Muscle layer of colon (tissue), 2 donors: ENCODE measurements around the gene AHDC1.
A peak's percentile ranks its signal among the peaks of the same experiment; 100 is the strongest.
"Not testable (repeated sequence)": the region's sequence is repeated elsewhere in the genome, so short reads cannot be mapped to it uniquely, and the experiment has no call there.

Source experiments
- H3K27ac ChIP-seq: one replicate; pipeline ENCODE4 v1.7.0; 2013; ENCODE audit warnings: low read depth, mild to moderate bottlenecking, low read length, moderate library complexity
- H3K27me3 ChIP-seq, 2 donors: one replicate each; pipeline ENCODE4 v1.7.0; 2013; ENCODE audit warnings: low read length in 2 of 2, mild to moderate bottlenecking in 2 of 2; ENCODE audit not compliant: insufficient read depth in 2 of 2, control insufficient read depth in 1 of 2
- H3K36me3 ChIP-seq: one replicate; pipeline ENCODE4 v1.7.0; 2013; ENCODE audit warnings: mild to moderate bottlenecking, low read length; ENCODE audit not compliant: insufficient read depth
- H3K4me1 ChIP-seq: one replicate; pipeline ENCODE4 v1.7.0; 2013; ENCODE audit warnings: mild to moderate bottlenecking, low read length; ENCODE audit not compliant: insufficient read depth
- H3K4me3 ChIP-seq, 2 donors: one replicate each; pipeline ENCODE4 v1.7.0; 2013; ENCODE audit warnings: low read length in 2 of 2, low read depth in 1 of 2, mild to moderate bottlenecking in 1 of 2, moderate library complexity in 1 of 2
- H3K9ac ChIP-seq: one replicate; pipeline ENCODE4 v1.7.0; 2013; ENCODE audit warnings: low read length
- H3K9me3 ChIP-seq: one replicate; pipeline ENCODE4 v1.7.0; 2013; ENCODE audit warnings: mild to moderate bottlenecking, low read length
- donor health status: abdominal sarcoma.
- donor health status: Adenocarcinoma of cecum.

Gene AHDC1

DNA sequence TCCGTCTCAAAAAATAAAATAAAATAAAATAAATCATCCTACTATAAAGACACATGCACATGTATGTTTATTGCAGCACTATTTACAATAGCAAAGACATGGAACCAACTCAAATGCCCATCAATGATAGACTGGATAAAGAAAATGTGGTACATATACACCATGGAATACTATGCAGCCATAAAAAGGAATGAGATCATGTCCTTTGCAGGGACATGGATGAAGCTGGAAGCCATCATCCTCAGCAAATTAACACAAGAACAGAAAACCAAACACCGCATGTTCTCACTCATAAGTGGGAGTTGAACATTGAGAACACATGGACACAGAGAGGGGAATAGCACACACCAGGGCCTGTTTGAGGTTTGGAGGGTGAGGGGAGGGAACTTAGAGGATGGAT, 102.8 kb downstream of the AHDC1 start:
- H3K9ac ChIP-seq, H3K27me3 ChIP-seq, H3K9me3 ChIP-seq, H3K4me3 ChIP-seq, H3K27ac ChIP-seq, H3K36me3 ChIP-seq: not testable (repeated sequence)
- H3K4me1 ChIP-seq: peaks cover 27% of the 10 kb centered on the region

DNA sequence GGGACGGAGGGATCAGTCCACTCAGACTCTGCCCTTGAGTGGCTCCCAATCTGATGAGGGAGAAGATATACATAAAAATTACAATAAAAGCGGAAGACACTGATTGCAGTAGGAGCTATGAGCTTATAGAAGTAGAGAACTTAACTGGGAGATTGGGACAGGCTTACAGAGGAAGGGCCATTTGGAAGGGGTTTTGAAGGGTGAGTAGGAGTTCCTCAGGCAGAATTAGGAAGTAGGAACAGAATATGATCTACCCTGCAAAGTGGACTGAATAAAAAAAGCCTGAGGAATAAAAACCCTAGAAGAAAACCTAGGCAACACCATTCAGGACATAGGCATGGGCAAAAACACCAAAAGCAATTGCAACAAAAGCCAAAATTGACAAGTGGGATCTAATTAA, 104.8 kb downstream of the AHDC1 start:
- no peak overlapping the region for H3K4me3 ChIP-seq
- H3K27ac ChIP-seq: no peak overlapping the region
- no peaks in the 10 kb centered on the region for H3K27me3 ChIP-seq
- H3K9ac ChIP-seq: no peak overlapping the region
- H3K4me1 ChIP-seq: peaks cover 14% of the 10 kb centered on the region
- no peaks in the 10 kb centered on the region for H3K9me3 ChIP-seq
- H3K36me3 ChIP-seq: no peaks in the 10 kb centered on the region

DNA sequence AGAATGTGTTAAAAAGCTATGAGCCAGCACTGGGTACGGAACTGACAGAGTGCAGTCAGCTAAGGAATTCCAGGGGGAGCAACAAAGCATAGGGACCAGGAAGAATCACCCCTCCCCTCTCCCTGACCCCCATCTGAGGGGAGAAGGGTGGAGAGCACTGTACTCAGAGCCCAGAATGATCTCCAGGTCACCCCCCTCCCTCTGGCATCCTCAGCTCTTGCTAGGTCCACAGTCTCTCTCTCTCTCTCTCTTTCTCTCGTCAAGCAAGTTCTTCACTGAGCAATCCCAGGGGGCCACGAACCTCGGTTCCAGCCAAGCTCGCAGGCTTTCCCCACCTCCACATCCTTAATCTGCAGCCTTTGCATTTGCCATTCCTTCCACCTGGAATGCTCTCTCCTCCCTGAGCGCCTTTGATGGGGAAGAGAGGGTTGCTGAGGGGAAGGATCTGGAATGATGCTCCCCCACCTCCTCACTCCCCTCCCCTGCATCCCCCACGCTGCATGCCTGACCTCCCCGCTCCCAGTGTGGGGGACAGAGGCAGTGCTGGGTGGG, 107.3 kb downstream of the AHDC1 start:
- H3K27me3 ChIP-seq: no peaks in the 10 kb centered on the region
- H3K4me1 ChIP-seq: peaks cover 17% of the 10 kb centered on the region
- H3K36me3 ChIP-seq: no peaks in the 10 kb centered on the region
- peak overlapping the region in 1 of 2 donors; percentile 26 for H3K4me3 ChIP-seq
- no peak overlapping the region for H3K27ac ChIP-seq
- H3K9ac ChIP-seq: no peak overlapping the region
- no peaks in the 10 kb centered on the region for H3K9me3 ChIP-seq

DNA sequence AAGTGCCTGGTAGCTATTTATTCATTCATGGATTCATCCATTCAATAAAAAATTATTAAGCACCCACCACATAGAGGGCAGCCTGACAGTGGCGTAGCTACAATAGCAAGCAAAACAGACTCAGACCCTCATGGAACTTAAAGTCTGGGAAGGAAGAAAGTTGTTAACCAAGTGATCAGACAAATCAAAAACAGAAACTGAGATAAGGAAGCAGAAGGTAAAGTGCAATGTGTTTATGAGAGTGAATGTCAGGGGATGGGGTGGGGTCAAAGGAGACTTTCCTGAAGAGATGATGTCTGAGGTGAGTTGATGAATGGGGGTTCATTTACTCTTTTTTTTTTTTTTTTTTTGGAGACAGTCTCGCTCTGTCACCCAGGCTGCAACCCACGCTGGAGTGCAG, 111.1 kb downstream of the AHDC1 start:
- no peaks in the 10 kb centered on the region for H3K9me3 ChIP-seq
- no peak overlapping the region for H3K4me3 ChIP-seq
- H3K9ac ChIP-seq: no peak overlapping the region
- no peaks in the 10 kb centered on the region for H3K36me3 ChIP-seq
- H3K27me3 ChIP-seq: no peaks in the 10 kb centered on the region
- peak overlapping the region; percentile 87 for H3K27ac ChIP-seq
- peaks cover 39% of the 10 kb centered on the region for H3K4me1 ChIP-seq

DNA sequence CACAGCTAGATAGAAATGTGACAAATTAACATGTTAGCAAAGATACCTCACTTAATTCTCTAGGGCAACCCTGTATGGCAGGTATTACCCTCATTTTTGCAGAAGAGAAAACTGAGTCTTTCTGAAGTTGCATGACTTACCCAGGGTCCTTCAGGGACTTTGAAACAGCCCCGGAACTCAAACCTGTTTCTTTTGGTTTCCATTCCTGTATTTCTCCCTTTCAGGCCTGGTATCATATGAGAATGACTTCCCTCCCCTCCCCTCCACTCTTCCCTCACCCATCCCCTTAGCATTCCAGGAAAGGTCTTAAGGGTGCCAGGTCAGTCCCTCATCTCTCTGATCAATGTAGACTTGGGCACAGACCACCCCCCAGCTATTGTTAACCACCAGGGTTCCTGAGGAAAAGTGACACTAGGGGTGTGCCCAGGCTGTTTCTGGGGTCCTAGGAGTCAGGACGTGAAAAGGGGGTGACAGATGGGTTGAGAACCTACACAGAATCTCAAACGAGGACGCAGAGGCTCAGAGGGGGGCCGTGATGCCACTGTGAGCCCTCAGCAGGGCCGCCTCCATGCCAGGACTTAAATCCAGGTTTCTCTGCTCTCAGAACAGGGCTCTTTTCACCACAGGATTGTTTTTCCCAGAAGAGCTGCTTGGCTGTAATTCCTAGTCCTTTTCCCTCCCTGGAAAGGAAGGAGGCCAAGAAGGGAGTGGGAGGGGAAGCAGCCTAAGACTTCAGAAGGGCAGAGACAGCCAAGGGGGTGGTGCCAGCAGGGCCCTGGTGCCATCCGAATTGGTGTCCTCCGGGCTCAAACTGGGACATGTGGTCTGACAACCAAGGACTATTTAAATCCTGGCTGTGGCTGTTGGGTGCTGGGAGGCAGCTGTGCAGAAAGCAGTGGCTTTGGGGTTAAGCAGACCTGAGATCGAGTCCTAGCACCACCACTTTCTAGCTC, 111.9 kb downstream of the AHDC1 start:
- peak overlapping the region; percentile 87 for H3K27ac ChIP-seq
- H3K36me3 ChIP-seq: no peaks in the 10 kb centered on the region
- no peaks in the 10 kb centered on the region for H3K27me3 ChIP-seq
- peaks cover 40% of the 10 kb centered on the region for H3K4me1 ChIP-seq
- peak overlapping the region; percentile 18 for H3K9ac ChIP-seq
- H3K4me3 ChIP-seq: peak overlapping the region; percentile 4 to 24
- H3K9me3 ChIP-seq: no peaks in the 10 kb centered on the region

DNA sequence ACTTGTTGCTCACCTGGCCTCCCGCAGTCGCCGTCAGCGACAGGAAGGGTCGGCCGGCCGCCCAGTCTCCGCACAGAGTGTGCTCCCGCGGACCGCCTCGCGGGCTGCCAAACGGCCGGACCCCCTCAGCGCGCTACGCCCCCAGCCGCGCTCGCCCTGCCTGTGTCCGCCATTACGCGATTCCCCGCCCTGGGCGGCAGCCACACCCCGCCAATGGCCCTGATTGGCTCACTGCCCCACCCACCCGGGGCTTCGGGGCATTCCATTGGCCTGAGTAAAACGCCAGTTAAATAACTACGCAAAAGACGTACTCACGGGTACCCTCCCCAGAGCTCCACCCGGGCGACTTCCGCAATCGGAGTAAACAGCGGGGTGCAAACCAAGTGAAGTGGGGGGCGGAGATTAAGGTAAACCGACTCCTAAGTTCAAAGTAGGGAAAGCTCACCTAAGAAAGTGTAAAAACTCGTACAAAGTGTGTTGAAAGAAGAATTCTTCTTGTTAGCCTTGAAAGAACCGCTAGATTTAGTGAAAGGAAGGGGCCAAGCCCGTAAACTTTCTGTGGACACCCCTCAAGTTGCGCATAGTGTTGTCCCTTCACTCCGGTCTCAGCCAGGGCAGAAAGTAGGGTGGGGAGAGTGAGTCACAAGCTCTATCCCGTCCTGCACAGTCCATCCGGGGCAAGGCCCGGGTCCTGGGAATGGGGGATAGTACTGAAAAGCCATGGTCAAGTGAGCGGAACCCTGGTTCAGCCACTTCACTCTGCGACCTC, 113.8 kb downstream of the AHDC1 start, which contains the start of gene WASF2:
Gene WASF2 (minus strand): TSS at position 195 of the 769 bp plus-strand sequence. CDS start 61,277 bp downstream, outside the sequence.
- Histone ChIP-seq H3K36me3 (no peaks in the 10 kb centered on the region), H3K27me3 (no peaks in the 10 kb centered on the region), H3K27ac (peak within 1 kb of the TSS; percentile 90), H3K4me1 (peaks cover 41% of the 10 kb centered on the region), H3K9ac (peak within 1 kb of the TSS; percentile 94), H3K4me3 (peak within 1 kb of the TSS; percentile 93 to 97), H3K9me3 (no peaks in the 10 kb centered on the region)

DNA sequence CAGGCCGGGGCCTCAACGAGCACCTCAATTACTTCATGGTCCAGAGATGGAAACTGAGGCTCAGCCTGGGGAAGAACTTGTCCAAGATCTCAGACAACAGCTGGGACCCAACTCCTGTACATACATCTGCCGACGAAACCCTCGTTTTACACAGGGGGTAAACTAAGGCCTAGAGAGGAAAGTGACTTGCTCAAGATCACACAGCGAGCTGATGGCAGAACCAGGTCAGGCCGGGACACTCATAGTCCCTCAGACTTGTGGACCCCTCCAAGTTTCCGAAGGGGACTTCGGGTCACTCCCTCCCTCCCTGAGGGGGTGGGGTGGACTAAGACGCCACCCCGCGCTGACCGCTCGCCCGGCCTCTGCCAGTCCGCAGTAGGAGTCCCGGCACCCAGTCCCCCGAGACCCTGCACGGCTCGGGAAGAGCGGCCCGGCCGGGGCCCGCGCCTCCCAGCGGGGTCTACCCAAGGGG, 114.4 kb downstream of the AHDC1 start:
- H3K36me3 ChIP-seq: no peaks in the 10 kb centered on the region
- H3K9me3 ChIP-seq: no peaks in the 10 kb centered on the region
- H3K4me1 ChIP-seq: peaks cover 41% of the 10 kb centered on the region
- H3K9ac ChIP-seq: peak overlapping the region; percentile 94
- no peaks in the 10 kb centered on the region for H3K27me3 ChIP-seq
- H3K27ac ChIP-seq: peak overlapping the region; percentile 90
- peak overlapping the region; percentile 93 to 97 for H3K4me3 ChIP-seq

DNA sequence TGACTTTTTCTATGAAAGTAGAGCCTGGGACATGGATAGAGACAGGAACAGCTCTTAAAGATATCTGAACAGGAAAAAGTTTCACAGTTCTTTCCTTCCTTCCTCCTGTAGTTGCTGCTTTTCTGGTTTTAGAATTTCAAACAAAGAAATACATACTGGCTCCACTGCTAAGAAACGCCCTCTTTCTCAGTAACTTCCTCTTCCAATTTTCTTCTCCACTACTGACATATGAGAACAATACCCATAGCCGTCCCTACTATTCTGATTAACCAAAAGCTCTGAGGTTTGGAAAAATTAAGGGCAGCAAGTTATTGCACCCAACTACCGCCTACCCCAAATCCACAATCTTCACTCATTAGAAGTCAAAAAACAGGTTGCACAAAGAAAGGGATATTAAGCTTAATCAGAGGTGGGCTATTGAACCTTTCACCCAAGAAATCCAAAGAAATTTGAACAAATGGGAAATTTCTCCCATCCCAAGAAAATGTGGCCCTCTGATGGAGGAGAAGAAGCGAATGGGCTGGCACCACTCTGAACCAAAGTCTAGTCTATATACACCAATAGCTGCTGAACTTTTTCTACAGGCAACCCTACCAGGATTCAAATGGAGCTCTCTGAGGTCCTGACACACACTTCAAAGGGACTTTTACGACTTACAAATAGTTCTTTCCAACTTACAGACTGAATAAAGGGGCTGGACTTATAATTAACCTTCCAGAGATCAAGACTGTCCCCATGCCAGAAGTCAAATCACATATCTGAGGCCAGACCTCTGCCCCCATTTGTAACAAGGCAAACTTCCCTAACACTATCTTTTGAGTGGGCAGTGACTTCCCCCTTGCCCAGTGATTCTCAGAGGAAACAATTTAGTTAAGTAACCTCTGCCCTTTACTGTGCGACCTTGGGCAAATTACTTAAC, 115.7 kb downstream of the AHDC1 start:
- Histone ChIP-seq H3K27me3 (no peaks in the 10 kb centered on the region), H3K36me3 (no peaks in the 10 kb centered on the region), H3K27ac (peak overlapping the region; percentile 90), H3K4me1 (peaks cover 52% of the 10 kb centered on the region), H3K4me3 (peak overlapping the region; percentile 48 to 93), H3K9ac (peak overlapping the region; percentile 94), H3K9me3 (no peaks in the 10 kb centered on the region)

DNA sequence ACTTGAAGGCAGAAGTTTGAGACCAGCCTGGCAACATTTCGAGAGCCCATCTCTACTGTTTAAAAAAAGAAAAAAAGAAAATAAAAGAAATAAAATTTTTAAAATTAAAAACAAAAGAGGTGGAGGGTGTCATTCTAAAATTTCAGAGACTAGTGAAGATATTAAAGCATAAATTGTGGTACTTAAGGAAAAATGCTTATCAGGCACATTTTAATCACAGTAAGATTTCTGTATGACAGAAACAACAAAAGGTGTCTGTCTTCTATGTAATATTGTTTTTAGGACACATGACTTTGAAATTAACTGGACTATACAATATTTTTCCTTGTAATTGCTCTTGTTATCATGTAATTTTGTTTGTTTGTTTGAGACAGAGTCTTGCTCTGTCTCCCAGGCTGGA, 118.6 kb downstream of the AHDC1 start:
- no peaks in the 10 kb centered on the region for H3K36me3 ChIP-seq
- H3K4me1 ChIP-seq: peaks cover 46% of the 10 kb centered on the region
- H3K27me3 ChIP-seq: no peaks in the 10 kb centered on the region
- H3K4me3 ChIP-seq: no peak overlapping the region
- no peak overlapping the region for H3K9ac ChIP-seq
- no peaks in the 10 kb centered on the region for H3K9me3 ChIP-seq
- no peak overlapping the region for H3K27ac ChIP-seq
